Right lung (tissue), 5 donors: ENCODE data around the gene CRYM. TPM values are rescaled to one million over a fixed set of nuclear protein-coding genes. Genes with fewer than 3 reads are reported as not detected.
"Not testable (repeated sequence)": the region's sequence is repeated elsewhere in the genome, so short reads cannot be mapped to it uniquely, and the experiment has no call there.

ENCODE experiments used
- DNase-seq, 2 donors: peaks; one replicate each; pipeline ENCODE4 v3.0.0-alpha.2; 2013
- polyA plus RNA-seq, 5 donors: library from polyadenylated mRNA; unstranded; fragments of 120-200 nt; gene quantifications; one replicate each; pipeline versions ENCODE4 v1.2.1 to v1.2.3, GENCODE V29; 2013; ENCODE audit warnings: inconsistent platforms in 1 of 5, low replicate concordance in 1 of 5; ENCODE audit not compliant: insufficient read length in 5 of 5, insufficient read depth in 1 of 5

CRYM gene
- polyA plus RNA-seq, 5 donors = 0.98 to 1.3 (median 1.2) TPM

DNA sequence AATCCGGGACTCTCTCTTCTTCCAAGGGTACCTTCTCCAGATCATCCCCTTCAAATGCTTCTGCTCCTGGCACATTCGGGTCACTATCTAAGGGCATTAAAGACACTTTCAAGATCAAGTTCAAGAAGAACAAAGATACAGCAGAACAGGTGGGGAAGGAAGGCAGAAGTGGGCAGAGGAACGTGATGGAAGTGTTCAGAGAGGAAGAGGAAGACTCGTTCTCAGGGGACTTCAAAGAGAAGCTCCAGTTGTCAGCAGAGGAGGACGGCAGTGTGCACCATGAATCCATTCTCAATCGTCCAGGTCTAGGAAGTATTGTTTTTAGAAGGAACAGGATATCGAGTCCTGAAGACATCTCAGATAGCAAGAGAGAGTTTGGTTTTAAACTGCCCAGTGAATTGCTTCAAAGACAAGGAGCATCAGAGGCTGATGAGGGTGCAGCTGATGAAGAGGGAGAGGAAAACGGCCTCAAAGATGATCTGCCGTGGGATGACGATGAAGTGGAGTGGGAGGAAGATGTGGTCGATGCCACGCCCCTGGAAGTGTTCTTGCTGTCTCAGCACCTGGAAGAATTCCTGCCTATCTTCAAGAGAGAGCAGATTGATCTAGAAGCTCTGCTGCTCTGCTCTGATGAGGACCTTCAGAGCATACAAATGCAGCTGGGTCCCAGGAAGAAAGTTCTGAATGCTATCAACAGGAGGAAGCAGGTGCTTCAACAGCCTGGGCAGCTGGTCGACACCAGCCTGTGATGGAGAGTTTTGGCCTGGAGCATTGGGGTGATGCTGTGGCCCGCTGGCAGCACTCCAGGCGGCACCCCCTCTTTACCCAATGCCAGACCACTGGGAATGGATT lies 27.8 kb downstream of the CRYM start:
- no peak for DNase-seq

DNA sequence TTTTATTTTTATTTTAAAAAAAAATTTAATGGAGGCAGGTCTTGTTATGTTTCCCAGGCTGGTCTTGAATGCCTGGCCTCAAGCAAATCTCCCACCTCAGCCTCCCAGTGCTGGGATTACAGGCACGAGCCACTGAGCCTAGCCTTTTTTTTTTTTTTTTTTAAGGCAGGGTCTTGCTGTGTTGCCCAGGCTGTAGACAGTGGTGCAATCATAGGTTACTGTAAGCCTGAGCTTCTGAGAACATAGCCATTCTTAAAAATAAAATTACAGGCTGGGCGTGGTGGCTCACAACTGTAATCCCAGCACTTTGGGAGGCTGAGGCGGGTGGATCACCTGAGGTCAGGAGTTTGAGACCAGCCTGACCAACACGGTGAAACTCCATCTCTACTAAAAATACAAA lies 29.9 kb downstream of the CRYM start:
- DNase-seq = not testable (repeated sequence)

DNA sequence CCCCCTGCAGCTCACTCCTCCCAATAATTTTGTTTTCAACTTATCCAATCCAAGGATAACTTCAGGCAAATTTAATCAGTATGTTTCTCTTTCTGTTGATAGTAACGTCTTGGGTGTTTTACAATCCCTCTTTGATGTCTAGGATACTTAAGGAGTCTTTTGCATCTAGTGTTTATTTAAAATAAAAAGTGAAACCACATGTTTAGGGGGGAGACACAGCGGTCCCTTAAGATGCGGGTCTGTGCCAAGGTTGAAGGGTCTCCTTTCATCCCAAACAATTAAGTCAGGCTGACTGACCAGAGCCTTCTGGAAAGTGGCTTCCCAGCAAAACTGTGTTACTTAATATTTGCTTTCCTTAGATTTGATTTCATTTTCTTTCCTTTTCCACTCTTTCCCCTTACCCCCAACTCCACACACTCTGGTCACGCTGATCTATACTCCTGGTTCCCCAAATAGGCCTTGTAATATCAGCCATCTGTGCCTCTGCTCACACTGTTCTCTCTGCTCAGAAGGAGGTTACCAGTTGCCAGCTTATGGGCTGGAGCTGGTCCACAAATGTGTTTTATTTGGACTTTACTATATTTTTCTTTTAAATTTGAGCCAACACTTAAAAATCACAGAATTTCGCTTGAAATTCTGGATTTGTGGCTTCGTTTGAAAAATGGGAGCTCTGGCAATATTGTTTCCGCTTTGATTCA lies 33.4 kb downstream of the CRYM start:
- DNase-seq = no peak

DNA sequence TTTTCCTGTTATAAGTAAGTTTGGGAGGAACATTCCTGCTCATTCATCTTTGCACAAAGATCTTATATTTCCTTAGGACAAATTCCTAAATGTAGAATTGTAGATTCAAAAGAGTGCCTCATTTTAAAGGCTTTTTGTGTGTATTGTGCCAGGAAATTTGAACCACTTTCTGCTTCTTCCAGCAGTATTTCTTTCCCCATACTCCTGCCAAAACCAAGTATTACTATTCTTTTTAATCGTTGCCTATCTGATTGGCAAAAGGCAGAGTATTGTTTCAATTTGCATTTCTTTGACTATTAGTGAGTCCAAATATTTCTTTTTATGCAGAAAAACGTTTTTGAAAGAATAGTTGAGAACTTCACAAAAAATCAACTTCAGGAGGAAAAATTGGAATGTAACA lies 35.3 kb downstream of the CRYM start:
- no peak for DNase-seq

DNA sequence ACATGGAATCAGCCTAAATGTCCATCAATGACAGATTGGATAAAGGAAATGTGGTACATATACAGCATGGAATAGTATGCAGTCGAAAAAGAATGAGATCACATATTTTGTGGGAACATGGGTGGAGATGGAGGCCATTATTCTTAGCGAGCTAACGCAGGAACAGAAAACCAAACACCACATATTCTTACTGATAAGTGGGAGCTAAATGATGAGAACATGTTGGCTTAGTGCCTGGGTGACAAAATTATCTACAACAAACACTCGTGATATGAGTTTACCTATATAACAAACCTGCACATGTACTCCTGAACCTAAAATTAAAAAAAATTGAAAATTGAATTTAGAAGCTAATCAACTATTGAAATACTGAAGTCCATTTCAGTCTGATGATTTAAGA lies 38.4 kb downstream of the CRYM start:
- no peak for DNase-seq

DNA sequence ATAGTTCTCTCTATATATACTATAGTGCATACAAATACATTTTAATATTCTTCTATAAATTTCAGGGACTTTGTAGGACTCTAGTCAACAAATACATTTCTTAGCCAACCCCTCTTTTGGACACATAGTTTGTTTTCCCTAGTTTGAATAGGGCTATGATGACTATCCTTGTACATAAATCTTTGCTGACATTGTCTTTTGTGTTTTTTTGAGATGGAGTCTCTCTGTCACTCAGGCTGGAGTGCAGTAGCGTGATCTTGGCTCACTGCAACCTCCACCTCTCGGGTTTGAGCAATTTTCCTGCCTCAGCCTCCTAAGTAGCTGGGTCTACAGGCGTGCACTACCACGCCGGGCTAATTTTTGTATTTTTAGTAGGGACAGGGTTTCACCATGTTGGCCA lies 41.3 kb downstream of the CRYM start:
- no peak for DNase-seq

DNA sequence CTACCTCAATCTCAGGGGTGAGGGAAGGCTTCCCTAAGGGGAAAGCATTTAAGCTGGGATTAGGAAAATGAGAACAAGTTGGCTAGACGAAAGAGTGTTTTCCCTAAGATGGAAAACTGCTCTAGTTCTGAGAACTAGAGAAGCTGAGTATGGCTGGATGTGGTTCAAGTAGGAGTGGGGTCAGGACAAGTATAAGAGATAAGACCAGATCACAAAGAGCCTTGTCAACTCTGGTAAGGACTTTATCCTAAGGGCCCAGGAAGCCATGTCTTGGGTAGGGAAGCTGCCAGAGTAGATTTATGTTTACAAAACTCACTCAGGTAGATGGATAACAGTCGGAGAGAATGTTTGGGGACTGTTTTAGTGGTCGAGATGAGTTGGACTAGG lies 42.9 kb downstream of the CRYM start:
- DNase-seq = no peak

DNA sequence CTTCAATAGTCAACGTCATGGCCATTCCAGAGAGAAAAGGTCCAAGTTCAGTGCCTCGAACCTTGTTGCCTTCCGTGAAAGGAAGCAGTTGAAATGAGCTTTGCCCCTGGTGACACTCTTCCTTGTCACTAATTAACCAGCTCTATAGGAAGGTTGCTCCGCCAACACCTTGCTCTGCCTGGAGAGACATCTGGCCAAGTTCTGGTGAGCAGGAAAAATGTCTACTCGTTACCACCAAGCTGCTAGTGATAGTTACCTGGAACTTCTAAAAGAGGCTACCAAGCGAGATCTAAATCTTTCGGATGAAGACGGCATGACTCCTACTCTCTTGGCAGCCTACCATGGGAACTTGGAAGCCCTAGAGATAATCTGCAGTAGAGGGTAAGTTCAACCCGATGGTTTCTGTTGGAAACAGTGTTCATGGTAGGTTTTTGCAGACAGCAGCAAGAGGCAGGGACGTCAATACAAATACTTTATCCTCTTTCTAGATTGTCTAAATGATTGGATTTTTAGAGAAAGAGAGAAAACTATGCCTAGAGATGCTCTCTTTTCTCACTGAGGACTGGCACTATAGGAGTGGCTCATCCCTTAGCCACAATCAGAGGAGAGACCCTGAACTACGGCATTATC lies 44.5 kb downstream of the CRYM start, which contains the start of gene ANKS4B:
TSS of gene ANKS4B (plus strand) at position 179 of the 630 bp plus-strand sequence. CDS start at position 218, 39 bp downstream.
- DNase-seq = no peak

DNA sequence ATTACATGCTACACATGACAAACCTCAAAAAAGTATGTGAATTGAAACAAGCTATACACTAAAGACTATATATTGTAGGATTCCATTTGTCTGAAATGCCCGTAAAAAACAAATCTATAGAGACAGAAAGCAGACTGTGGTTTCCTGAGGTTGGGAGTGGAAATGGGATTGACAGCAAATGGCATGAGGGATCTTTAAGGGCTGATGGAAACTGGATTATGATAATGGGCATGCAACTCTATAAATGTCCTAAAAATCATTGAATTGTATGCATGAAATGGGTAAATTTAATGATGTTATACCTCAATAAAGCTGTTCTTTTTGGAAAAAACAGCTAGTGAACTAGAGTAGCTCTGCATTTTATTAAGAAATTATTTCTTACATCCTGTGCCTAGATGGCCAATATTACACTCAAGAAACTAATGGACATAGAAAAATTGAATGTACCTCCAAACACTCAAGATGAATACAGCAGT lies 45.0 kb downstream of the CRYM start:
- DNase-seq = no peak

DNA sequence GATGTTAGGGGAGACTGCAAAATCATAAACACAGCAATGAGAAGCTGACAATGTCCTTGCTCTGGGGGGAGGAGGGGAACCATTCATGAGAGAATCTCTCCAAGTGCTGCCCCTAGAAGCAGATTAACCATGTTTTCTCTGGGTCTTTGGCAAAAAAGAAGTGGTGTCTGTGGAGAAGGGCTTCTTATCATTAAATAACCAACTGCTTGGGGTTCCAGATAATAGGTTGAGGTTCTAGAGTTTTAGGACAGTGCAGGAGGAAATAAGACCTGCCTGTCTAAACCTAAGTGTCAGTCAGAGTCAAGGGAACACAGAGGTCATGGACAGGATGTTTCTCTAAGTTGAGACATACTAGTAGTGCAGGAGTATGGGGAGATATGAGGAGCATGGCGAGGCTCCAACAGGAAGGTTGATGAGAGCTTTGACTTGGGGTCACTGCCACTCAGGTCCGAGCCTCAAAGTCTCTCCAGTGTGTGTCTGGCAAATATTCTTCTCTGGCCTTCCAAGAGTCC lies 49.7 kb downstream of the CRYM start:
- DNase-seq = no peak

DNA sequence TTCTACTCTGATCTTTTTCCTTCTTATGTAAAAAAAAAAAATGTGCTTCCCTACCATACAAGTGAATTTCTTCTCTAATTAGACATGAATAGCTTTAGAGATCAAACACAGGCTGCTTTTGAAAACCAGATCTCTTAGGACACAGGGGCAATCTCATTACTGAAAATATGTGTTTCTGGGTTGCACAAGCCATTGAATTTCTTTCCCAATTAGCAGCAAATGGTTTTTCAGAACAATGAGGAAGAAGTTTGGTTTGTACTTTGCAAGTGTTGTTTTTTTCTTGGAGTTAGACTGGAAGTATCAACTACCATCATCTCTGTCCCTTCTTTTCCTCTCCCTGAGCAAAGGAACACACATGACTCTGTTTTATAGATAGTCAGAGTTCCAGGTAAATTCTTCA lies 50.2 kb downstream of the CRYM start:
- DNase-seq = no peak

DNA sequence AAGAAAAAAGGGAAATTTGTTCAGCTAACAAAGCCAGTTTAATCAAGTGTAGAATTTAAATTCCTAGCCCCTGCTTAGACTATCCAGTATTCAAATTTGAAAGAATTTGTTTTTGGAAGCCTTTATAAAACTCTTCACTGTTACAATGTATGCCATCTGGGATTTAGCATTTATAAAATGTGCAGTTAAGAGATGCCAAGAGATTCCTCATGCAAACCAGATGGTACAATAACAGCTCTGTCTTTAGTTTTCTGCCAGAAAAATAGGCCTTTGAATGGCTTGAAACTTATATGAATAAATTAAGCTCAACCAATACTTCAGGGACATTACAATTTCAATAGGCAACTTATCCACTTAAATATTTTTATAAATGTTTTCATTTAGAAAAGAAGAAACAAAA lies 51.3 kb downstream of the CRYM start:
- DNase-seq = no peak

DNA sequence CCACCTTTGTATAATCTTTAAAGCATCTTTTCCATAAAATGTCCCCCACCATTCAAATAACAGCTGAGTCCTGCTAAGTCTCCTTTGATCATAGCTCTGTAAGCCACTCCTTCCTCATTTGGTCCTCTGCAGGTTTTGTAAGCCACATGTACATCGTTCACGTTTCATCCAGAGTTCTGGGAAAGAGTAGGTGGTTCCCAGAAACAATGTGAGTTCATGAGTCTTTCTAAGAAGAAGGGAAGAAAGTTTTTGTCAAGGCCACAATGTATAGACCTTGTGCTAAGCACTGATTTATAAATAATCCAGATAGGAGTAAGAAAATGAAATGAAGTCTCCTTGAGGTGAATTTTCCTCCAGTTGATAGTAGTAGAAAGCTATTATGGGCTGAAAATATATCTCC lies 53.3 kb downstream of the CRYM start:
- DNase-seq = no peak

DNA sequence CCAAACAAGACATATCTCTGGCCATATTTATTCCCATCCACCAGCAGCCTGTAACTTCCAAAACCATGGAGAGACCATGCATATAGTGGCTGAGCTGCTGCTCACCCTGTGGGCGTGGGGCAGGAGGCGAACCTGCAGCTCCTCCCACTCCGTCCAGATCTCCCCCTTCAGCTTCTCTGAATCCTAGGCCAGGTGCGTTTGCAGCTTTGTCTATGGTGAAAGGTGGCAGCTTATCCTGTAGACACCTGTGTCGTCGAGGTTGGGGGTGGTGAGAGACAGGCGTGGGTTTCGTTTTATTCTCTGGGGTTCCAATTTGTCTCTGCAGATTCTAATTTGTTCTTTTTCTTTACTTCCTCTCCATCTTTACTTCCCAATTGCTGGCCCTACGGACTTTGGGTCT lies 54.3 kb downstream of the CRYM start:
- DNase-seq = no peak

DNA sequence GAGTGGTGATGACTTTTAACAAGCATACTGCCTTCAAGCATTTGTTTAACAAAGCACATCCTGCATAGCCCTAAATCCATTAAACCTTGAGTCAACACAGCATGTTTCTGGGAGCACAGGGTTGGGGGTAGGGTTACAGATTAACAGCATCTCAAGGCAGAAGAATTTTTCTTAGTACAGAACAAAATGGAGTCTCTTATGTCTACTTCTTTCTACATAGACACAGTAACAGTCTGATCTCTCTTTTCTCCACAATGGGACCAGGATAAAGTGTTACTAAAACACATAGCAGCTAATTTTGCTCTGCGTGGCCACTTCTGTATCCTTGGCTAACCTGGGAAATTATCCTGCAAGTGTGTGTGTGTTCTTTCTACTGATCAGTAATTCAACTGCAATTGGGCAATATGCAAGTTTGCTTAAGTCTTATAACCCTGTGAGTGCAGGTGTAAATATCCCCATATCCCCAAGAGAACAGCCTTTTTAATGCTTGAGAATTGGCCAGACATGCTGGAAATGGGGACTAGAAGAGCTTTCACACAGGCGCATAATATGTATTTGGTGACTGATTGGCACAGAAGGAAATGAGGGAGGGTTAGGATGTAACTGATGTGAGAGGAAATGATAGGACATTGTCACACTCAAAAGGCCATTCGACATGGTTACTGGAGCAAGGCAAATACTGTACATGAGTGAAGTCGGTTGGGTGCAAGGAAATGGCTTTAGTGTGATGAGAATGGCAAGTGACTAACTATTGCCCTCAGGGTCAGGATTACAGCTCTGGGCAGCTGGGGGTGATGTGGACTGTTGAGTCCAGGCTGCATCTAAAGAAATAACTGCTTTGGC lies 55.4 kb downstream of the CRYM start:
- peak in 1 of 2 donors; percentile 11 for DNase-seq

DNA sequence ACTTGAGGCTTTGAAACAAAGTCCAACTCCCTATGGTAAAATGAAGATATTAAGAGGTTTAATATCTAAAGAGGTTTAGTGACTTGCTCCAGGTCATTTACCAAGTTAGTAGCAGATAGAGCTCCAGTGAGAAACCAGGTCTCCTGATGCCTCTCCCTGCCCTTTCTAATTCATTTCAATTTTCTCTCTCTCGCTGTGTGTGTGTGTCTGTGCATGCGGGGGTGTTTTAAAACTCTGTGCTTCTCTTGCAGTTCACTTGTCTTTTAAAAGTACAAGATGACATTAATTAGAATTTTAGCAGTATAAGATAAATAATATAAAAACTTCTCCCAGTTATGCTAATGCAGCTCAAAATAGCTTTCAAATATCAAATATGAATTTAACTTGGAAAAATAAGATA lies 58.5 kb downstream of the CRYM start:
- DNase-seq = no peak

DNA sequence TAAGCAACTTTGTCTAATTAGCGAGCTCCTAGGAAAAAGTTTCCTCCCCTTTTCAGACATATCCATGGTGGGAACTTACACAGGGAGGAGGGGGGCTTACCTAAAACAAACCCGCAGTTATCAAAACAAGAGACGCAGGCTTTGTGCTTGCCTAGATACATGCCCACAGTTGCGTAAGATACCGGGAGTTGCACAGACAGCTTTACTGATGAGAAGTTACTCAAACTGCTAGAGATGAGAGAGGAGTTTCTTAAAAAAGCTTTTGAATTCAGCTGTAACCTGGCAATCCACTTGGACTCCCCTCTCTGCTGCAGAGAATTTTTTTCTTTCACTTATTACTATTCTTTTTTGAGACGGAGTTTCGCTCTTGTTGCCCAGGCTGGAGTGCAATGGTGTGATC lies 59.9 kb downstream of the CRYM start:
- DNase-seq = no peak

DNA sequence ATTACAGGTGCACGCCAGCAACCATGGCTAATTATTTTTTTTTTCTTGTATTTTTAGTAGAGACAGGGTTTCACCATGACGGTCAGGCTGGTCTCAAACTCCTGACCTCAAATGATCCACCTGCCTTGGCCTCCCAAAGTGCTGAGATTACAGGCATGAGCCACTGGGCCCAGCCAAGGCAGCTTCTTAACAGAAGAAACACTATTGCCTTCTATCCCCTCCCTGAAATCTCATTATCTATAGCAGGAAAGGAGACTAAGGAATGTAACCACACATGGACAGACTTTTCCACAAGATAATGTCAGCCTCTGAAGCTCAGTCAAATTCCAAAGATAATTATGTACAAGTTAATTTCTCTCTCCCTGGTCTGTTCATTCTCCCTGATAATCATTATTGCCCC lies 61.0 kb downstream of the CRYM start:
- no peak for DNase-seq

DNA sequence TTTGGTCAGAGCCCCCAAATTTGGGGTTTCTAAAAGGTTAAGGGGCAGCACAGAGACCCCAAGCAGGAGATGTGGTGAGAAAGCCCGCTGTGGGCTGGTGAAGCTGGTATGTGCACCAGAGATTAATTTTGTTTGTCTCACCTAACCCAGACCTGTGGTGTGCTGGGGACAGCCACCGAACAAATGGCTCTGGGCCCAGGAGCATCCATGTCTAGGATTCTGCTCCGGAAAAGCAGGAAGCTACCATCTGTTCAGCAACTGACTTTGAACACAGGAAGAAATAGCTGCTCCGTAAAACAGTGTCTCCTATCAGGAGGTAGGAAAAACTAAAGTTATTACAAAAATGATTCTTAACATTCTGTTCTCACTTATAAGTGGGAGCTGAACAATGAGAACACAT lies 64.0 kb downstream of the CRYM start:
- no peak for DNase-seq

DNA sequence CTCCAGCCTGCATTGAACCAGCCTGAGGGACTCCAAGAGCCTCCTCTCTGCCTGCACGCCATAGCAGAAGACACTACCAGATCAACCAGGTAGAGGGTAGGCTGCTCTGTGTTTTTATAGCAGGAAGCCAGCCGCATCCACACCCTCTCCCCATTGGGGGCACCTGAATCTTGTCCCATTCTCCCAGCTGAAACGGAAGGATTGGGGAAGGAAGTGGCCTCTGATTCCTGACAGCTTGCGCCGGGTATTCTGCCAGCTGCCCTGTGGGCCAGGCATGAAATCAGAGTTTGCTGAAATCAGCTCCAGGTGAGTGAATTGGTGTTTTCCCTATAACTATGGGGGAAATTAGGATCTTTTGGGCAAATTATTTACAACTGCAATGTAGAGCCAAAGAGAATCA lies 66.6 kb downstream of the CRYM start, which contains the start of gene ZP2:
TSS of gene ZP2 (minus strand) at position 89 of the 400 bp plus-strand sequence. CDS start at position 62, 27 bp downstream.
- no peak for DNase-seq
